GM13976 (cell line): Measurements from ENCODE around the gene ANK3.

Source experiments
- DNase-seq: peaks from one replicate; pipeline ENCODE4 v3.0.0; 2012; ENCODE audit warnings: low spot score
- CTCF ChIP-seq: IDR thresholded peaks from 2 replicates; pipeline ENCODE4 v1.5.1; 2012; ENCODE audit warnings: borderline replicate concordance, mild to moderate bottlenecking; ENCODE audit not compliant: insufficient read depth; ENCODE audit errors: extremely low read depth, missing control alignments, control extremely low read depth
- in situ Hi-C: fragments of 300-500 bp; cut with MboI; formaldehyde crosslinking; loops from one replicate; pipeline ENCODE4 v1.12.0; 2022; ENCODE audit warnings: low sequenced_read_pairs, mixed read lengths, inconsistent platforms; ENCODE audit not compliant: unreplicated experiment

The ANK3 gene

GRCh38 chr10:60377042-60377352 lies 12.7 kb downstream of the ANK3 start:
- in situ Hi-C loops: no loop called here

GRCh38 chr10:60376221-60377041 lies 13.2 kb downstream of the ANK3 start:
- in situ Hi-C loops: no loop called here
- DNase-seq: no peak
- no peak for TF ChIP-seq CTCF

More at GRCh38 chr10:60377042-60377352, 12.7 kb downstream of the ANK3 start:
- no peak for DNase-seq
- TF ChIP-seq CTCF: no peak

- no peak for TF ChIP-seq CTCF
- DNase-seq: no peak
- in situ Hi-C loops: no loop called here
These were observed 14.2 kb downstream of the ANK3 start for GRCh38 chr10:60375293-60376004.

GRCh38 chr10:60374836-60375235 lies 14.8 kb downstream of the ANK3 start:
- in situ Hi-C loops: no loop called here
- DNase-seq: no peak
- no peak for TF ChIP-seq CTCF

GRCh38 chr10:60372436-60372835 lies 17.2 kb downstream of the ANK3 start:
- TF ChIP-seq CTCF: no peak
- in situ Hi-C loops: no loop called here
- DNase-seq: no peak

GRCh38 chr10:60369547-60369930 lies 20.1 kb downstream of the ANK3 start:
- in situ Hi-C loops: no loop called here
- no peak for TF ChIP-seq CTCF
- no peak for DNase-seq
